Endothelial cell of umbilical vein (primary cell): Measurements from ENCODE around the gene INSC.

Experiments
- CTCF ChIP-seq, 2 donors: IDR thresholded peaks; 1 replicate in 1 of 2; 2 replicates in 1 of 2; pipeline ENCODE4 v1.5.1; 2011; ENCODE audit warnings: low read length in 2 of 2, mild to moderate bottlenecking in 2 of 2, moderate library complexity in 2 of 2, control low read depth in 1 of 2, inconsistent platforms in 1 of 2, low read depth in 1 of 2; ENCODE audit not compliant: insufficient read depth in 1 of 2; ENCODE audit errors: extremely low read depth in 1 of 2
- EZH2 ChIP-seq: IDR thresholded peaks from 2 replicates; pipeline ENCODE4 v1.6.1; 2012; ENCODE audit warnings: borderline replicate concordance, low read depth, mild to moderate bottlenecking, moderate library complexity, low read length, inconsistent platforms; ENCODE audit not compliant: severe bottlenecking
- FOS ChIP-seq: IDR thresholded peaks from 2 replicates; pipeline ENCODE4 v1.6.1; 2011; ENCODE audit warnings: mild to moderate bottlenecking, low read length, moderate library complexity, borderline replicate concordance; ENCODE audit not compliant: insufficient read depth
- MAX ChIP-seq: IDR thresholded peaks from 2 replicates; pipeline ENCODE4 v1.6.1; 2011; ENCODE audit not compliant: insufficient read depth, insufficient read length
- POLR2A ChIP-seq: IDR thresholded peaks from 2 replicates; pipeline ENCODE4 v1.6.1; 2012; ENCODE audit warnings: low read depth, mild to moderate bottlenecking, control low read depth, low read length
- POLR2AphosphoS5 ChIP-seq: IDR thresholded peaks from 2 replicates; pipeline ENCODE4 v1.6.1; 2012; ENCODE audit warnings: low read depth, mild to moderate bottlenecking, control low read depth, low read length, moderate library complexity; ENCODE audit not compliant: insufficient read depth

- TF ChIP-seq CTCF (IDR thresholded peaks at IDR 0.05; ENCODE audit: extremely low read depth in 1 of 2, insufficient read depth in 1 of 2, low read depth in 1 of 2, low read length in 2 of 2) (no peak), MAX (no peak), POLR2A (no peak), POLR2AphosphoS5 (no peak), EZH2 (no peak), FOS (no peak)
Observed at GRCh38 chr11:15288863-15289262, 174.1 kb downstream of the INSC start.
